Measurements from ENCODE around the gene FSTL5.

DNA sequence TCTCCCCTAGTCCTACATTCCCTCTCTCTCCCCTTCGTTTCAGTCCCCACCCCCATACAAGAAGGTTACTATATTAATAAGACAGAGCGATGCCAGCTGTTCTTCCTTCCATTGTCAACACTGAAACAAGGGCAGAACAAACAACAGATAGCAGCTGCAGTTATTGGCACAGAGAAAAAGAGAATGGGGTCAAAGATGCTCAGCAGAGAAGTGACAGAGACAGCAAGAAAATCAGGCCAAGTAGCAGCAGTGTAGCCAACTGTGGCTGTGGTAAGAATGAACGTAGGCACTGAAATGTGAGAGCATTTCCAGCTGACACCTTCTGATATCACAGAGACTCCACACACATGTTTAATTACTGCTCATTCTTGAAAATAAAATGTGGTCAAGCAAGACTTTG, 641.8 kb downstream of the FSTL5 start:
- no peak for TF ChIP-seq POLR2A (IDR thresholded peaks at IDR 0.05)
- TF ChIP-seq, protein P1, sequence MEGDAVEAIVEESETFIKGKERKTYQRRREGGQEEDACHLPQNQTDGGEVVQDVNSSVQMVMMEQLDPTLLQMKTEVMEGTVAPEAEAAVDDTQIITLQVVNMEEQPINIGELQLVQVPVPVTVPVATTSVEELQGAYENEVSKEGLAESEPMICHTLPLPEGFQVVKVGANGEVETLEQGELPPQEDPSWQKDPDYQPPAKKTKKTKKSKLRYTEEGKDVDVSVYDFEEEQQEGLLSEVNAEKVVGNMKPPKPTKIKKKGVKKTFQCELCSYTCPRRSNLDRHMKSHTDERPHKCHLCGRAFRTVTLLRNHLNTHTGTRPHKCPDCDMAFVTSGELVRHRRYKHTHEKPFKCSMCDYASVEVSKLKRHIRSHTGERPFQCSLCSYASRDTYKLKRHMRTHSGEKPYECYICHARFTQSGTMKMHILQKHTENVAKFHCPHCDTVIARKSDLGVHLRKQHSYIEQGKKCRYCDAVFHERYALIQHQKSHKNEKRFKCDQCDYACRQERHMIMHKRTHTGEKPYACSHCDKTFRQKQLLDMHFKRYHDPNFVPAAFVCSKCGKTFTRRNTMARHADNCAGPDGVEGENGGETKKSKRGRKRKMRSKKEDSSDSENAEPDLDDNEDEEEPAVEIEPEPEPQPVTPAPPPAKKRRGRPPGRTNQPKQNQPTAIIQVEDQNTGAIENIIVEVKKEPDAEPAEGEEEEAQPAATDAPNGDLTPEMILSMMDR (IDR thresholded peaks at IDR 0.05) = no peak
